ENCODE data around the gene RFPL3. TPM values are rescaled to one million over a fixed set of nuclear protein-coding genes. Genes with fewer than 3 reads are reported as not detected.
"Not testable (repeated sequence)": the region's sequence is repeated elsewhere in the genome, so short reads cannot be mapped to it uniquely, and the experiment has no call there.

RFPL3 gene
- polyA plus RNA-seq (2012; ENCODE audit: missing spikeins) = not detected

- DNase-seq (ENCODE audit: insufficient read length); FAIRE-seq: not testable (repeated sequence)
Observed at GRCh38 chr22:32357567-32357966, at the start of gene RFPL3. TSS of gene RFPL3 (plus strand) at chr22:32357867. CDS start at chr22:32358072, 205 bp downstream.

- DNase-seq (ENCODE audit: insufficient read length) (no peak), FAIRE-seq (no peak)
- TF ChIP-seq POLR2A (IDR thresholded peaks at IDR 0.05; ENCODE audit: low read depth, low read length) (no peak), TAF1 (IDR thresholded peaks at IDR 0.05; ENCODE audit: borderline replicate concordance, low read depth, low read length) (no peak), POLR2AphosphoS5 (IDR thresholded peaks at IDR 0.05; ENCODE audit: low read depth, low read length) (no peak)
Observed at GRCh38 chr22:32308191-32308590, 49.5 kb upstream of the RFPL3 start.

GRCh38 chr22:32308934-32309333 lies 48.7 kb upstream of the RFPL3 start:
- FAIRE-seq (no peak), DNase-seq (ENCODE audit: insufficient read length) (no peak)
- TF ChIP-seq TAF1 (IDR thresholded peaks at IDR 0.05; ENCODE audit: borderline replicate concordance, low read depth, low read length) (no peak), POLR2A (IDR thresholded peaks at IDR 0.05; ENCODE audit: low read depth, low read length) (no peak), POLR2AphosphoS5 (IDR thresholded peaks at IDR 0.05; ENCODE audit: low read depth, low read length) (no peak)

- TF ChIP-seq POLR2A (IDR thresholded peaks at IDR 0.05; ENCODE audit: low read depth, low read length) (no peak), TAF1 (IDR thresholded peaks at IDR 0.05; ENCODE audit: borderline replicate concordance, low read depth, low read length) (no peak), POLR2AphosphoS5 (IDR thresholded peaks at IDR 0.05; ENCODE audit: low read depth, low read length) (no peak)
- FAIRE-seq (no peak), DNase-seq (ENCODE audit: insufficient read length) (no peak)
Observed at GRCh38 chr22:32309585-32310251, 47.9 kb upstream of the RFPL3 start.

- no peak for FAIRE-seq
Observed at GRCh38 chr22:32310777-32311176, 46.9 kb upstream of the RFPL3 start.

GRCh38 chr22:32311551-32312071 lies 46.1 kb upstream of the RFPL3 start:
- FAIRE-seq = no peak
- TF ChIP-seq TAF1 (IDR thresholded peaks at IDR 0.05; ENCODE audit: borderline replicate concordance, low read depth, low read length) (no peak), POLR2AphosphoS5 (IDR thresholded peaks at IDR 0.05; ENCODE audit: low read depth, low read length) (no peak), POLR2A (IDR thresholded peaks at IDR 0.05; ENCODE audit: low read depth, low read length) (no peak)

More at GRCh38 chr22:32310777-32311176, 46.9 kb upstream of the RFPL3 start:
- DNase-seq (ENCODE audit: insufficient read length) = no peak
- TF ChIP-seq TAF1 (IDR thresholded peaks at IDR 0.05; ENCODE audit: borderline replicate concordance, low read depth, low read length) = no peak
- TF ChIP-seq POLR2A (IDR thresholded peaks at IDR 0.05; ENCODE audit: low read depth, low read length) = no peak
- no peak for TF ChIP-seq POLR2AphosphoS5 (IDR thresholded peaks at IDR 0.05; ENCODE audit: low read depth, low read length)

GRCh38 chr22:32312748-32313147 lies 44.9 kb upstream of the RFPL3 start:
- no peak for DNase-seq (ENCODE audit: insufficient read length)
- no peak for FAIRE-seq
- TF ChIP-seq POLR2AphosphoS5 (IDR thresholded peaks at IDR 0.05; ENCODE audit: low read depth, low read length) (no peak), TAF1 (IDR thresholded peaks at IDR 0.05; ENCODE audit: borderline replicate concordance, low read depth, low read length) (no peak), POLR2A (IDR thresholded peaks at IDR 0.05; ENCODE audit: low read depth, low read length) (no peak)

More at GRCh38 chr22:32311551-32312071, 46.1 kb upstream of the RFPL3 start:
- DNase-seq (ENCODE audit: insufficient read length) = no peak

GRCh38 chr22:32313532-32313931 lies 44.1 kb upstream of the RFPL3 start:
- TF ChIP-seq POLR2AphosphoS5 (IDR thresholded peaks at IDR 0.05; ENCODE audit: low read depth, low read length) (no peak), POLR2A (IDR thresholded peaks at IDR 0.05; ENCODE audit: low read depth, low read length) (no peak), TAF1 (IDR thresholded peaks at IDR 0.05; ENCODE audit: borderline replicate concordance, low read depth, low read length) (no peak)
- no peak for FAIRE-seq
- no peak for DNase-seq (ENCODE audit: insufficient read length)

- FAIRE-seq (no peak), DNase-seq (ENCODE audit: insufficient read length) (no peak)
- no peak for TF ChIP-seq POLR2AphosphoS5 (IDR thresholded peaks at IDR 0.05; ENCODE audit: low read depth, low read length)
- TF ChIP-seq TAF1 (IDR thresholded peaks at IDR 0.05; ENCODE audit: borderline replicate concordance, low read depth, low read length) = no peak
- TF ChIP-seq POLR2A (IDR thresholded peaks at IDR 0.05; ENCODE audit: low read depth, low read length) = no peak
Observed at GRCh38 chr22:32317524-32317923, 40.1 kb upstream of the RFPL3 start.

- DNase-seq (ENCODE audit: insufficient read length) (no peak), FAIRE-seq (no peak)
- TF ChIP-seq POLR2A (IDR thresholded peaks at IDR 0.05; ENCODE audit: low read depth, low read length) (no peak), POLR2AphosphoS5 (IDR thresholded peaks at IDR 0.05; ENCODE audit: low read depth, low read length) (no peak), TAF1 (IDR thresholded peaks at IDR 0.05; ENCODE audit: borderline replicate concordance, low read depth, low read length) (no peak)
Observed at GRCh38 chr22:32318361-32318760, 39.3 kb upstream of the RFPL3 start.

GRCh38 chr22:32319861-32320406 lies 37.7 kb upstream of the RFPL3 start:
- FAIRE-seq = no peak
- TF ChIP-seq TAF1 (IDR thresholded peaks at IDR 0.05; ENCODE audit: borderline replicate concordance, low read depth, low read length) (no peak), POLR2A (IDR thresholded peaks at IDR 0.05; ENCODE audit: low read depth, low read length) (no peak), POLR2AphosphoS5 (IDR thresholded peaks at IDR 0.05; ENCODE audit: low read depth, low read length) (no peak)
- no peak for DNase-seq (ENCODE audit: insufficient read length)

- TF ChIP-seq POLR2A (IDR thresholded peaks at IDR 0.05; ENCODE audit: low read depth, low read length) = no peak
Observed at GRCh38 chr22:32322986-32323385, 34.7 kb upstream of the RFPL3 start.

More at GRCh38 chr22:32322986-32323385, 34.7 kb upstream of the RFPL3 start:
- FAIRE-seq (no peak), DNase-seq (ENCODE audit: insufficient read length) (no peak)

Data from GM12892 (cell line).